OCI-LY7 (cell line): Measurements from ENCODE around the gene CRHR1.

Experiments used
- EZH2phosphoT487 ChIP-seq: fragments of 200-600 bp; sonication (generic); IDR thresholded peaks from 2 replicates; pipeline ENCODE4 v1.6.1; 2018; ENCODE audit warnings: low read depth, borderline replicate concordance, mild to moderate bottlenecking, mixed run types, antibody characterized with exemption, low read length, moderate library complexity, mixed read lengths
- TF ChIP-seq, protein P1 (sequence below): fragments of 200-600 bp; sonication (generic); conservative IDR thresholded peaks from 2 replicates; pipeline ENCODE4 v1.5.1; 2014; ENCODE audit warnings: mild to moderate bottlenecking, antibody characterized with exemption, low read length, moderate library complexity, mixed read lengths

DNA sequence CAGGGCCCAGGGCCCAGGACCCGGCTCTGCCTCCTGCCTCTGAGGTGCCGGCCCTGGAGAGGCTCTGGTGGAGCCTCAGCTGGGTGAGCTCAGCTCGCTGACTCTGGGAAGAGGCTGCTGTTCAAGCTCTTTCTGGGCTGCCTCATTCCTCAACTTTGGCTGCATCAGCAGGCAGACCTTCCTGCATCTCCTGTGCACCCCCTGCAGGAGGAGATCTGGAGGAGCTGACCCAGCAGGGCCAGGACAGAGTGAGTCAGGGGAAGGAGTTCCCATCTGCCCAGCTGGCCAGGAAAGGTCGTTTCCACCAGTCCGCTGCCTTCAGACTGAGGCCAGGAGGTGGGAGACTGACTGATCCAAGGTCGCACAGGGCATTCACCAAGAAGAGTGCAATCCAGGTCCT, 10.7 kb downstream of the CRHR1 start:
- TF ChIP-seq, protein P1, sequence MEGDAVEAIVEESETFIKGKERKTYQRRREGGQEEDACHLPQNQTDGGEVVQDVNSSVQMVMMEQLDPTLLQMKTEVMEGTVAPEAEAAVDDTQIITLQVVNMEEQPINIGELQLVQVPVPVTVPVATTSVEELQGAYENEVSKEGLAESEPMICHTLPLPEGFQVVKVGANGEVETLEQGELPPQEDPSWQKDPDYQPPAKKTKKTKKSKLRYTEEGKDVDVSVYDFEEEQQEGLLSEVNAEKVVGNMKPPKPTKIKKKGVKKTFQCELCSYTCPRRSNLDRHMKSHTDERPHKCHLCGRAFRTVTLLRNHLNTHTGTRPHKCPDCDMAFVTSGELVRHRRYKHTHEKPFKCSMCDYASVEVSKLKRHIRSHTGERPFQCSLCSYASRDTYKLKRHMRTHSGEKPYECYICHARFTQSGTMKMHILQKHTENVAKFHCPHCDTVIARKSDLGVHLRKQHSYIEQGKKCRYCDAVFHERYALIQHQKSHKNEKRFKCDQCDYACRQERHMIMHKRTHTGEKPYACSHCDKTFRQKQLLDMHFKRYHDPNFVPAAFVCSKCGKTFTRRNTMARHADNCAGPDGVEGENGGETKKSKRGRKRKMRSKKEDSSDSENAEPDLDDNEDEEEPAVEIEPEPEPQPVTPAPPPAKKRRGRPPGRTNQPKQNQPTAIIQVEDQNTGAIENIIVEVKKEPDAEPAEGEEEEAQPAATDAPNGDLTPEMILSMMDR, result no peak
- TF ChIP-seq EZH2phosphoT487, result no peak
